NOMO-1 (cell line): ENCODE results near the gene KIRREL3.

Experiments used
- DNase-seq, 2 experiments: peaks; one replicate each; lab custom pipeline; 2025; ENCODE audit not compliant: unreplicated experiment in 2 of 2; lab: John Stamatoyannopoulos, UW

The KIRREL3 gene

GRCh38 chr11:126997641-126998040, 2.9 kb downstream of the KIRREL3 start:
- no peak for DNase-seq

- no peak for DNase-seq
Measured at GRCh38 chr11:126997196-126997595, 3.4 kb downstream of the KIRREL3 start.

- no peak for DNase-seq
Measured at GRCh38 chr11:126996036-126996804, 4.3 kb downstream of the KIRREL3 start.

GRCh38 chr11:126993599-126993998, 7.0 kb downstream of the KIRREL3 start:
- DNase-seq: no peak

- DNase-seq: no peak
Measured at GRCh38 chr11:126992804-126993111, 7.8 kb downstream of the KIRREL3 start.

- no peak for DNase-seq
Measured at GRCh38 chr11:126992065-126992803, 8.3 kb downstream of the KIRREL3 start.

GRCh38 chr11:126991596-126991995, 9.0 kb downstream of the KIRREL3 start:
- DNase-seq: no peak

GRCh38 chr11:126990716-126991480, 9.7 kb downstream of the KIRREL3 start:
- DNase-seq: no peak

GRCh38 chr11:126989942-126990715, 10.4 kb downstream of the KIRREL3 start:
- peak; percentile 6 to 8 for DNase-seq

GRCh38 chr11:126988655-126989054, 11.9 kb downstream of the KIRREL3 start:
- DNase-seq: no peak

GRCh38 chr11:126981635-126982034, 18.9 kb downstream of the KIRREL3 start:
- DNase-seq: no peak

GRCh38 chr11:126978911-126979310, 21.7 kb downstream of the KIRREL3 start:
- DNase-seq: no peak

- no peak for DNase-seq
Measured at GRCh38 chr11:126978165-126978564, 22.4 kb downstream of the KIRREL3 start.

GRCh38 chr11:126973051-126973450, 27.5 kb downstream of the KIRREL3 start:
- no peak for DNase-seq

- no peak for DNase-seq
Measured at GRCh38 chr11:126971305-126971704, 29.3 kb downstream of the KIRREL3 start.

- DNase-seq: peak in 1 of 2 experiments; percentile 4
Measured at GRCh38 chr11:126969865-126970479, 30.6 kb downstream of the KIRREL3 start.

- DNase-seq: no peak
Measured at GRCh38 chr11:126968915-126969314, 31.7 kb downstream of the KIRREL3 start.

- no peak for DNase-seq
Measured at GRCh38 chr11:126965331-126965730, 35.2 kb downstream of the KIRREL3 start.

- no peak for DNase-seq
Measured at GRCh38 chr11:126963603-126964363, 36.8 kb downstream of the KIRREL3 start.

GRCh38 chr11:126963115-126963514, 37.5 kb downstream of the KIRREL3 start:
- DNase-seq: no peak
